ENCODE results near the gene ULK4. TPM values are rescaled to one million over a fixed set of nuclear protein-coding genes. Genes with fewer than 3 reads are reported as not detected.

The ULK4 gene
- total and polyA plus RNA-seq, 2 of the 4 experiments (the other 2 are of a cell fraction): 2.7 to 5.0 TPM

DNA sequence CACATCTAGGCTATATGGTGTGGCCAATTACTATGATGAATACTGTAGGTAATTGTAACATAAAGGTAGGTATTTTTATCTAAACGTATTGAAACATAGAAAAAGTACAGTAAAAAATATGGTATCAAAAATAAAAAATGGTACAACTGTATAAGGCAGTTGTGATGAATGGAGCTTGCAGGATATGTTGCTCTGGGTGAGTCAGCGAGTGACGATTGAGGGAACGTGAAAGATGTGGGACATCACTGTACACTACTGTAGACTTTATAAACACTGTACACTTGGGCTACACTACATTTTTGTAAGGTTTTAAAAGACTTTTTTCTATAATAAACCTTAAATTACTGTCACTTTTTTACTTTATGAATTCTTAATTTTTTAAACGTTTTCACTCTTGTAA, 752.3 kb downstream of the ULK4 start:
- Histone ChIP-seq H3K36me3 (ENCODE audit: control insufficient read depth, insufficient read depth, low read length) (no peaks in the 10 kb centered on the region), H3K18ac (ENCODE audit: low read depth, low read length) (no peak overlapping the region), H3K56ac (ENCODE audit: extremely low read depth, insufficient read depth, low read length) (no peak overlapping the region), H4K20me1 (ENCODE audit: insufficient read depth, low read length) (peaks cover 96% of the 10 kb centered on the region), H3K4me2 (ENCODE audit: low read depth, low read length) (no peak overlapping the region), H4K8ac (ENCODE audit: low read depth in 2 of 2, low read length in 2 of 2) (no peak overlapping the region), H3K27ac (ENCODE audit: insufficient read depth, low read length) (no peak overlapping the region), H2BK120ac (ENCODE audit: low read depth, low read length) (no peak overlapping the region), H3K9ac (ENCODE audit: low read depth, low read length) (no peak overlapping the region), H2AFZ (replicated peaks; ENCODE audit: low read length, poor library complexity) (no peak overlapping the region), H2BK15ac (ENCODE audit: low read depth, low read length) (no peak overlapping the region), H3K9me3 (ENCODE audit: control insufficient read depth, insufficient read depth, low read length) (no peaks in the 10 kb centered on the region), H3K4ac (ENCODE audit: low read depth, low read length) (no peak overlapping the region), H3K27me3 (ENCODE audit: control insufficient read depth, insufficient read depth, low read length) (no peaks in the 10 kb centered on the region), H3K4me3 (ENCODE audit: insufficient read depth, low read depth, low read length) (no peak overlapping the region), H3K14ac (replicated peaks; ENCODE audit: low read depth, low read length) (no peak overlapping the region), H2BK5ac (ENCODE audit: low read depth, low read length, poor library complexity, severe bottlenecking) (no peak overlapping the region), H2AK9ac (replicated peaks; ENCODE audit: low read depth, low read length, poor library complexity) (no peak overlapping the region), H2AK5ac (ENCODE audit: low read depth, low read length) (no peak overlapping the region), H3K4me1 (ENCODE audit: control insufficient read depth, insufficient read depth, low read length) (peaks cover 8% of the 10 kb centered on the region), H2BK20ac (ENCODE audit: low read depth, low read length) (no peak overlapping the region), H3K79me1 (ENCODE audit: low read depth in 1 of 2, low read length in 2 of 2) (peaks cover 0 to 53% of the 10 kb centered on the region in 2 experiments; a peak in 2 of 4 replicates), H4K5ac (ENCODE audit: low read depth, low read length) (no peak overlapping the region), H3K23ac (ENCODE audit: low read depth, low read length) (no peak overlapping the region), H4K91ac (ENCODE audit: insufficient read depth, low read depth, low read length) (no peak overlapping the region), H3K9me1 (ENCODE audit: insufficient read depth, low read length) (peaks cover 5% of the 10 kb centered on the region; the same call in 1 of the 2 replicates)
- ChIA-PET CTCF (no interaction called here), POLR2A (ENCODE audit: unreplicated experiment) (no interaction called here)
- in situ Hi-C loops (cut with MboI; ENCODE audit: low sequenced_read_pairs): loop anchor here (25.0 kb wide), 1 partner anchor 478 kb away; no protein-coding TSS in a partner anchor
- intact Hi-C loops (cut with micrococcal nuclease): no loop called here
- TF ChIP-seq, protein P1, sequence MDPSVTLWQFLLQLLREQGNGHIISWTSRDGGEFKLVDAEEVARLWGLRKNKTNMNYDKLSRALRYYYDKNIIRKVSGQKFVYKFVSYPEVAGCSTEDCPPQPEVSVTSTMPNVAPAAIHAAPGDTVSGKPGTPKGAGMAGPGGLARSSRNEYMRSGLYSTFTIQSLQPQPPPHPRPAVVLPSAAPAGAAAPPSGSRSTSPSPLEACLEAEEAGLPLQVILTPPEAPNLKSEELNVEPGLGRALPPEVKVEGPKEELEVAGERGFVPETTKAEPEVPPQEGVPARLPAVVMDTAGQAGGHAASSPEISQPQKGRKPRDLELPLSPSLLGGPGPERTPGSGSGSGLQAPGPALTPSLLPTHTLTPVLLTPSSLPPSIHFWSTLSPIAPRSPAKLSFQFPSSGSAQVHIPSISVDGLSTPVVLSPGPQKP (IDR thresholded peaks at IDR 0.05; ENCODE audit: borderline replicate concordance, low read depth, low read length): no peak
- TF ChIP-seq RFX5 (IDR thresholded peaks at IDR 0.05; ENCODE audit: low read depth, low read length) (no peak), CEBPB (IDR thresholded peaks at IDR 0.05; ENCODE audit: low read depth, low read length) (no peak), MAFK (IDR thresholded peaks at IDR 0.05; ENCODE audit: low read depth, low read length) (no peak), FOS (IDR thresholded peaks at IDR 0.05; ENCODE audit: low read depth, low read length) (no peak), CHD1 (IDR thresholded peaks at IDR 0.05; ENCODE audit: low read depth, low read length) (no peak), RAD21 (IDR thresholded peaks at IDR 0.05; ENCODE audit: low read length) (no peak)
- no peak for ATAC-seq (ENCODE audit: low read depth)
- dilution Hi-C loops (cut with HindIII; ENCODE audit: low sequenced_read_pairs, unreplicated experiment): no loop called here
- BruUV-seq (replicated peaks): no TSS peak
- no peak for DNase-seq
- no CpG with 5 or more reads among the region's 5 CpGs for WGBS, 2 experiments (ENCODE audit: extremely low coverage in 2 of 2, insufficient read length in 1 of 2)
